Measurements from ENCODE around the gene IGSF9B.

The IGSF9B gene

DNA sequence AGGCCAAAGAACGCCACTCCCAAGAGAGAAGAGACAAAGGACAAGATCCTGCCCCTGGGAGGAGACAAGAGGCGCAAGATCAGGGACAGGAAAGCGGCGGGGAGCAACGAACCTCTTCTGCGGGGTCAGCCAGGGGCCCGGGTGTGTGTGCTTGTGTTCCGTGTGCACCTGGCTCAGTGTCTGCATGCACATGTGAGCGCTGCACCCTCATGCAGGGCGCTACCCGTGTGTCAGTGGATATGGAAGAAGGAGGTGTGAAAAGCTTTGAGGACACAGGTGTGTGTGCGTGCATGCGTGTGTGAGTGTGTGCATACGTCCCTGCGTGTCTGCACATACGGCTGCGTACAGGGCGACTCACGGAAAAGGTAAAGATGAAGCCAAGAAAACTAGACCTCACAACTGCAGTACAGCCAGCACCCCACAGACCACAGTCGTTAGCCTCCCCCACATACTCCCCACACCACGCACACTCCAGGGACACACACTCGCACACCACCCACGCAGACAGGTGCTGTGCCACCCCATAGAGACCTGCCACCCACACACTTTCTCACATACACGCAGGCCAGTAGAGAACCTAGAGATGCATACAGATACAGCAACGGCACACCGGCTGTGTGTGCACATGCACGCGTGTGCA, 11.0 kb upstream of the IGSF9B start:
- TF ChIP-seq, protein P1, sequence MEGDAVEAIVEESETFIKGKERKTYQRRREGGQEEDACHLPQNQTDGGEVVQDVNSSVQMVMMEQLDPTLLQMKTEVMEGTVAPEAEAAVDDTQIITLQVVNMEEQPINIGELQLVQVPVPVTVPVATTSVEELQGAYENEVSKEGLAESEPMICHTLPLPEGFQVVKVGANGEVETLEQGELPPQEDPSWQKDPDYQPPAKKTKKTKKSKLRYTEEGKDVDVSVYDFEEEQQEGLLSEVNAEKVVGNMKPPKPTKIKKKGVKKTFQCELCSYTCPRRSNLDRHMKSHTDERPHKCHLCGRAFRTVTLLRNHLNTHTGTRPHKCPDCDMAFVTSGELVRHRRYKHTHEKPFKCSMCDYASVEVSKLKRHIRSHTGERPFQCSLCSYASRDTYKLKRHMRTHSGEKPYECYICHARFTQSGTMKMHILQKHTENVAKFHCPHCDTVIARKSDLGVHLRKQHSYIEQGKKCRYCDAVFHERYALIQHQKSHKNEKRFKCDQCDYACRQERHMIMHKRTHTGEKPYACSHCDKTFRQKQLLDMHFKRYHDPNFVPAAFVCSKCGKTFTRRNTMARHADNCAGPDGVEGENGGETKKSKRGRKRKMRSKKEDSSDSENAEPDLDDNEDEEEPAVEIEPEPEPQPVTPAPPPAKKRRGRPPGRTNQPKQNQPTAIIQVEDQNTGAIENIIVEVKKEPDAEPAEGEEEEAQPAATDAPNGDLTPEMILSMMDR (IDR thresholded peaks at IDR 0.05; ENCODE audit: insufficient read depth, low read length, poor library complexity, severe bottlenecking), result no peak
- TF ChIP-seq EZH2phosphoT487 (conservative IDR thresholded peaks at IDR 0.05; ENCODE audit: low read length), result no peak
- H2AFZ ChIP-seq (ENCODE audit: low read depth, low read length, severe bottlenecking), result no peak overlapping the region
- H3K36me3 ChIP-seq (ENCODE audit: low read length), result no peaks in the 10 kb centered on the region
- no peaks in the 10 kb centered on the region for H3K79me2 ChIP-seq (ENCODE audit: insufficient read depth, low read length)
- no peaks in the 10 kb centered on the region for H3F3A ChIP-seq (ENCODE audit: insufficient read depth)
- H3K4me2 ChIP-seq (ENCODE audit: low read depth, low read length, poor library complexity, severe bottlenecking), result no peak overlapping the region
- no peak overlapping the region for H3K27ac ChIP-seq (ENCODE audit: low read depth, low read length)
- H3K4me3 ChIP-seq (ENCODE audit: insufficient read depth, low read length, poor library complexity, severe bottlenecking), result no peak overlapping the region
- no peaks in the 10 kb centered on the region for H4K20me1 ChIP-seq (ENCODE audit: low read depth, low read length)
- no peaks in the 10 kb centered on the region for H3K9me3 ChIP-seq (ENCODE audit: insufficient read depth, low read length)
- no peak overlapping the region for H3K9ac ChIP-seq (ENCODE audit: low read length)
- no peaks in the 10 kb centered on the region for H3K9me2 ChIP-seq (replicated peaks; ENCODE audit: insufficient read depth, low read length)
- no peaks in the 10 kb centered on the region for H3K27me3 ChIP-seq (ENCODE audit: low read length)

DNA sequence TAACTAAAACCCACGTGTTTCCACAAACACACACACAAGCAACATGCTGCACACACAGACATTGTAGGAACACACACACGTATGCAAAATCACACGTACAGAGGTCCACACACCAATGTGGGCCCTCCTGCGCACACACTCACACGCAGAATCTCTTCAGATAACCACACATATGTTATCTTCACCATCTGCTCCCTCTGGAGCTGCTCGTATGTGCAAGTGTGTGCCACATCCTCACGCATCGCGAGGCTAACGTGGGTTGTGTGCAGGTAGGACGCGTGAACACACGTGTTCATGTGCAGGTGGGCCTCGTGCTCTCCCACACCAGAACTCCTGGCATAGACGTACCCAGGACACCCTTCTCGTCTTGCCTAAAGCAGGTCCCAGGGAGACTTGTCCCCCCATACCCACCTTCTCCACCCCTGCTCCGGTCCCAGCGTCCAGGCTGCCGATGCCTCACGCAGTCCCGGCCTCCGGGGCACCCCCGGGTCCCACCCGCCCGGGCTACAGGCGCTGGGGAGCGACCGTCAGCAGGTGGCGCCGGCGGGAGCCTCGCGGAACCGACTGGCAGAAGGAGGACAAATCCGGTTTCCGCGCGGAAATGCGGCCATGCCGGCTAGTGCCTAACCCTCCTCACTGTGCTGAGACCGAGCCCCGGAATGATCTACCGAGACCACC, 10.3 kb upstream of the IGSF9B start:
- no peaks in the 10 kb centered on the region for H3K9me2 ChIP-seq (replicated peaks; ENCODE audit: insufficient read depth, low read length)
- H3K9ac ChIP-seq (ENCODE audit: low read length), result no peak overlapping the region
- no peaks in the 10 kb centered on the region for H3K79me2 ChIP-seq (ENCODE audit: insufficient read depth, low read length)
- no peaks in the 10 kb centered on the region for H3K27me3 ChIP-seq (ENCODE audit: low read length)
- no peak overlapping the region for H3K27ac ChIP-seq (ENCODE audit: low read depth, low read length)
- H4K20me1 ChIP-seq (ENCODE audit: low read depth, low read length), result no peaks in the 10 kb centered on the region
- TF ChIP-seq, protein P1 (IDR thresholded peaks at IDR 0.05; ENCODE audit: insufficient read depth, low read length, poor library complexity, severe bottlenecking), result no peak
- TF ChIP-seq EZH2phosphoT487 (conservative IDR thresholded peaks at IDR 0.05; ENCODE audit: low read length), result no peak
- H3K4me2 ChIP-seq (ENCODE audit: low read depth, low read length, poor library complexity, severe bottlenecking), result no peak overlapping the region
- H3K9me3 ChIP-seq (ENCODE audit: insufficient read depth, low read length), result no peaks in the 10 kb centered on the region
- H3K4me3 ChIP-seq (ENCODE audit: insufficient read depth, low read length, poor library complexity, severe bottlenecking), result no peak overlapping the region
- no peak overlapping the region for H2AFZ ChIP-seq (ENCODE audit: low read depth, low read length, severe bottlenecking)
- no peaks in the 10 kb centered on the region for H3F3A ChIP-seq (ENCODE audit: insufficient read depth)
- H3K36me3 ChIP-seq (ENCODE audit: low read length), result no peaks in the 10 kb centered on the region

DNA sequence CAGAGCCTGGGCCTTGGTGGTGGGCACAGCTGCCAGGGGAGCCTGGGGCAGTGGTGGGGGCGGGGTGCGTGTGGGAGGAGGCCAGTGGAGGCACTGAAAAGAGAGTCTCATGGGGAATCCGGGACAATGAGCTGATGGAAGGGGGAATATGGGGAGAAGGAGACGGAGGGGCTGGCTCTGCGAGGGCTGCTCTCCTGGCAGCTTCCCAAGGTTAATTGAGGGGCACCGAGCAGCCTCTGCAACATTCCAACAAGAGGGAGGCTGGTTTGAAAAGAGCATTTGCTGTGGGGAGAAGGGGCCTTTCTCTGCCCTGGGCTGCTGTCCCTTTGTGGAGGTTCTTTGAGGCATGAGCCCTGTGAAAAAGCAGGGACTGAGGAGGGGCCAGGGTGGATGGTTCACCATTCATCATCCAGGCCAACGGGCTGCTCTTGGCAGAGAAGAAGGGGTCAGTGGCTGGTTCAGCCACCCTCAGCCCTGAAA, 9.4 kb upstream of the IGSF9B start:
- Histone ChIP-seq H2AFZ (ENCODE audit: low read depth, low read length, severe bottlenecking) (no peak overlapping the region), H3K9me2 (replicated peaks; ENCODE audit: insufficient read depth, low read length) (no peaks in the 10 kb centered on the region), H3F3A (ENCODE audit: insufficient read depth) (no peaks in the 10 kb centered on the region), H3K27me3 (ENCODE audit: low read length) (no peaks in the 10 kb centered on the region), H3K9ac (ENCODE audit: low read length) (no peak overlapping the region), H3K27ac (ENCODE audit: low read depth, low read length) (no peak overlapping the region), H3K9me3 (ENCODE audit: insufficient read depth, low read length) (no peaks in the 10 kb centered on the region), H3K36me3 (ENCODE audit: low read length) (no peaks in the 10 kb centered on the region), H3K79me2 (ENCODE audit: insufficient read depth, low read length) (no peaks in the 10 kb centered on the region), H3K4me3 (ENCODE audit: insufficient read depth, low read length, poor library complexity, severe bottlenecking) (no peak overlapping the region), H3K4me2 (ENCODE audit: low read depth, low read length, poor library complexity, severe bottlenecking) (no peak overlapping the region), H4K20me1 (ENCODE audit: low read depth, low read length) (no peaks in the 10 kb centered on the region)
- TF ChIP-seq, protein P1 (IDR thresholded peaks at IDR 0.05; ENCODE audit: insufficient read depth, low read length, poor library complexity, severe bottlenecking), result no peak
- no peak for TF ChIP-seq EZH2phosphoT487 (conservative IDR thresholded peaks at IDR 0.05; ENCODE audit: low read length)
